IMR-90 (cell line): Measurements from ENCODE around the gene TLR9. TPM values are rescaled to one million over a fixed set of nuclear protein-coding genes. Genes with fewer than 3 reads are reported as not detected.
"Not testable (repeated sequence)": the region's sequence is repeated elsewhere in the genome, so short reads cannot be mapped to it uniquely, and the experiment has no call there.

Experiments used
- ATAC-seq: fragments of 200-7000 bp; cut with Tn5 transposase; 2 replicates; pipeline ENCODE4 v1.9.1; 2020; ENCODE audit warnings: low read depth, mild to moderate bottlenecking, moderate library complexity
- BruUV-seq: library from RNA; stranded (reverse); fragments of 400-500 nt; replicated peaks from 2 replicates; lab custom pipeline; 2021; lab: Mats Ljungman, UMichigan
- CTCF ChIA-PET: fragments of 300-600 bp; formaldehyde crosslinking; extraction: SDS; loops from one replicate; lab custom pipeline; 2021; ENCODE audit warnings: antibody characterized with exemption; lab: Yijun Ruan, JAX
- POLR2A ChIA-PET: fragments of 300-600 bp; sonication (Branson Sonifier 250); formaldehyde crosslinking; loops from one replicate; lab custom pipeline; 2022; ENCODE audit warnings: antibody characterized with exemption; ENCODE audit not compliant: unreplicated experiment; lab: Charles Lee
- DNase-seq: peaks from one replicate; pipeline ENCODE4 v3.0.0; 2013
- H2AFZ ChIP-seq: replicated peaks from 2 replicates; pipeline ENCODE3; 2013; ENCODE audit warnings: low read length, mild to moderate bottlenecking; ENCODE audit not compliant: poor library complexity
- H2AK5ac ChIP-seq: 2 replicates; pipeline ENCODE4 v1.6.1; 2013; ENCODE audit warnings: low read depth, low read length, inconsistent platforms
- H2AK9ac ChIP-seq: replicated peaks from 2 replicates; pipeline ENCODE3; 2013; ENCODE audit warnings: mild to moderate bottlenecking, low read depth, low read length, moderate library complexity; ENCODE audit not compliant: poor library complexity
- H2BK120ac ChIP-seq: 2 replicates; pipeline ENCODE4 v1.6.1; 2013; ENCODE audit warnings: low read depth, low read length, inconsistent platforms
- H2BK15ac ChIP-seq: 3 replicates; pipeline ENCODE4 v1.6.1; 2013; ENCODE audit warnings: low read depth, low read length, inconsistent platforms
- H2BK20ac ChIP-seq: 2 replicates; pipeline ENCODE4 v1.6.1; 2013; ENCODE audit warnings: low read depth, mild to moderate bottlenecking, inconsistent platforms, low read length, moderate library complexity
- H2BK5ac ChIP-seq: 2 replicates; pipeline ENCODE4 v1.6.1; 2013; ENCODE audit warnings: mild to moderate bottlenecking, low read depth, low read length, inconsistent platforms; ENCODE audit not compliant: poor library complexity, severe bottlenecking
- H3K14ac ChIP-seq: replicated peaks from 2 replicates; pipeline ENCODE4 v1.6.1; 2013; ENCODE audit warnings: low read depth, low read length, inconsistent platforms
- H3K18ac ChIP-seq: 2 replicates; pipeline ENCODE4 v1.6.1; 2013; ENCODE audit warnings: low read depth, low read length, control low read depth
- H3K23ac ChIP-seq: 2 replicates; pipeline ENCODE4 v1.6.1; 2013; ENCODE audit warnings: low read depth, low read length, inconsistent platforms
- H3K27ac ChIP-seq: 2 replicates; pipeline ENCODE4 v1.5.1; 2013; ENCODE audit warnings: mild to moderate bottlenecking, control low read depth, low read length; ENCODE audit not compliant: insufficient read depth
- H3K27me3 ChIP-seq: 2 replicates; pipeline ENCODE4 v1.6.1; 2013; ENCODE audit warnings: low read length; ENCODE audit not compliant: control insufficient read depth, insufficient read depth
- H3K36me3 ChIP-seq: 2 replicates; pipeline ENCODE4 v1.6.1; 2013; ENCODE audit warnings: low read length, mixed read lengths; ENCODE audit not compliant: control insufficient read depth, insufficient read depth
- H3K4ac ChIP-seq: 2 replicates; pipeline ENCODE4 v1.6.1; 2013; ENCODE audit warnings: low read depth, low read length, inconsistent platforms
- H3K4me1 ChIP-seq: 2 replicates; pipeline ENCODE4 v1.6.1; 2013; ENCODE audit warnings: low read length, mixed read lengths; ENCODE audit not compliant: control insufficient read depth, insufficient read depth
- H3K4me2 ChIP-seq: 2 replicates; pipeline ENCODE4 v1.6.1; 2013; ENCODE audit warnings: low read depth, mild to moderate bottlenecking, control low read depth, low read length, moderate library complexity
- H3K4me3 ChIP-seq: 2 replicates; pipeline ENCODE4 v1.5.1; 2013; ENCODE audit warnings: low read depth, mild to moderate bottlenecking, control low read depth, low read length, moderate library complexity; ENCODE audit not compliant: insufficient read depth
- H3K56ac ChIP-seq: 2 replicates; pipeline ENCODE4 v1.6.1; 2013; ENCODE audit warnings: low read length, inconsistent platforms; ENCODE audit not compliant: insufficient read depth; ENCODE audit errors: extremely low read depth
- H3K79me1 ChIP-seq, 2 experiments: 2 replicates each; pipeline ENCODE4 v1.6.1; 2013; ENCODE audit warnings: low read length in 2 of 2, inconsistent platforms in 1 of 2, low read depth in 1 of 2
- H3K9ac ChIP-seq: 2 replicates; pipeline ENCODE4 v1.6.1; 2013; ENCODE audit warnings: low read depth, low read length, control low read depth
- H3K9me1 ChIP-seq: 2 replicates; pipeline ENCODE4 v1.6.1; 2013; ENCODE audit warnings: low read length, inconsistent platforms; ENCODE audit not compliant: insufficient read depth
- H3K9me3 ChIP-seq: 2 replicates; pipeline ENCODE4 v1.6.1; 2013; ENCODE audit warnings: low read length; ENCODE audit not compliant: control insufficient read depth, insufficient read depth
- H4K20me1 ChIP-seq: 2 replicates; pipeline ENCODE4 v1.6.1; 2013; ENCODE audit warnings: low read length, inconsistent platforms; ENCODE audit not compliant: insufficient read depth
- H4K5ac ChIP-seq: 2 replicates; pipeline ENCODE4 v1.6.1; 2013; ENCODE audit warnings: mild to moderate bottlenecking, low read depth, low read length, control low read depth
- H4K8ac ChIP-seq, 2 experiments: 2 replicates each; pipeline ENCODE4 v1.6.1; 2013; ENCODE audit warnings: low read depth in 2 of 2, low read length in 2 of 2, control low read depth in 1 of 2, inconsistent platforms in 1 of 2
- H4K91ac ChIP-seq: 2 replicates; pipeline ENCODE4 v1.6.1; 2013; ENCODE audit warnings: low read depth, low read length, inconsistent platforms; ENCODE audit not compliant: insufficient read depth
- CEBPB ChIP-seq: IDR thresholded peaks from 2 replicates; pipeline ENCODE4 v1.6.1; 2012; ENCODE audit warnings: low read depth, low read length, improper control_type of control experiment
- CTCF ChIP-seq: conservative IDR thresholded peaks from 2 replicates; pipeline ENCODE4 v1.5.1; 2012; ENCODE audit warnings: mild to moderate bottlenecking, low read depth, low read length, improper control_type of control experiment
- MXI1 ChIP-seq: IDR thresholded peaks from 2 replicates; pipeline ENCODE4 v1.6.1; 2012; ENCODE audit warnings: low read depth, mild to moderate bottlenecking, low read length, moderate library complexity, borderline replicate concordance
- RAD21 ChIP-seq: IDR thresholded peaks from 2 replicates; pipeline ENCODE4 v1.6.1; 2012; ENCODE audit warnings: low read length, improper control_type of control experiment
- WGBS, 2 experiments: methylation state at CpG; one replicate each; pipeline versions ENCODE4 v1.1.5 to v1.1.7; 2013; ENCODE audit warnings: missing lambda C conversion rate in 2 of 2; ENCODE audit not compliant: insufficient read length in 1 of 2; ENCODE audit errors: extremely low coverage in 2 of 2; 5-methylcytosine and 5-hydroxymethylcytosine counted together
- dilution Hi-C: fragments of 300-500 bp; cut with HindIII; formaldehyde crosslinking; loops from one replicate; pipeline ENCODE4 v1.14.3; 2018; ENCODE audit warnings: low sequenced_read_pairs; ENCODE audit not compliant: unreplicated experiment
- in situ Hi-C: fragments of 300-500 bp; cut with MboI; formaldehyde crosslinking; loops from 3 replicates; pipeline ENCODE4 v1.14.3; 2019; ENCODE audit warnings: low sequenced_read_pairs, inconsistent platforms, mixed read lengths
- intact Hi-C: fragments of 100-400 bp; cut with micrococcal nuclease; formaldehyde crosslinking; loops from 2 replicates; pipeline ENCODE4 v1.10.0; 2022
- polyA plus RNA-seq, 3 experiments: library from polyadenylated mRNA; depleted of rRNA; stranded (reverse); fragments of >200 nt; gene quantifications; 2 replicates each; pipeline ENCODE4 v1.2.3, GENCODE V29; 2012; ENCODE audit warnings: low replicate concordance in 1 of 3
- total RNA-seq: library from RNA; depleted of rRNA; stranded (reverse); fragments of >200 nt; gene quantifications from 2 replicates; pipeline ENCODE4 v1.2.3, GENCODE V29; 2012

TLR9 gene
- total and polyA plus RNA-seq, 2 of the 4 experiments (the other 2 are of a cell fraction), result not detected

- Histone ChIP-seq H3K79me1 (peaks cover 6 to 33% of the 10 kb centered on the region in 2 experiments), H4K20me1 (peaks cover 92% of the 10 kb centered on the region), H4K8ac (no peak overlapping the region), H2AK9ac (no peak overlapping the region), H3K4me3 (no peak overlapping the region), H3K4ac (no peak overlapping the region), H2AFZ (no peak overlapping the region), H3K18ac (no peak overlapping the region), H2BK15ac (no peak overlapping the region), H3K9me3 (no peaks in the 10 kb centered on the region), H3K23ac (no peak overlapping the region), H3K4me1 (peaks cover 9% of the 10 kb centered on the region; the same call in 1 of the 2 replicates), H3K14ac (no peak overlapping the region), H2BK5ac (no peak overlapping the region), H3K36me3 (peaks cover 25% of the 10 kb centered on the region), H3K9ac (no peak overlapping the region), H3K27ac (no peak overlapping the region), H2AK5ac (no peak overlapping the region), H2BK120ac (no peak overlapping the region), H4K5ac (no peak overlapping the region), H2BK20ac (no peak overlapping the region), H3K9me1 (peaks cover 11% of the 10 kb centered on the region; the same call in 1 of the 2 replicates), H4K91ac (no peak overlapping the region), H3K4me2 (no peak overlapping the region), H3K56ac (no peak overlapping the region), H3K27me3 (no peaks in the 10 kb centered on the region)
- intact Hi-C loops, result no loop called here
- WGBS, 2 experiments, result no CpG with 5 or more reads among the region's 3 CpGs
- BruUV-seq, result no TSS peak
- no peak for TF ChIP-seq CTCF
- TF ChIP-seq RAD21, result no peak
- no peak for TF ChIP-seq CEBPB
- TF ChIP-seq MXI1, result no peak
- in situ Hi-C loops, result no loop called here
- dilution Hi-C loops, result no loop called here
- ATAC-seq (no peak), DNase-seq (no peak)
- CTCF ChIA-PET, result no interaction called here
- POLR2A ChIA-PET, result no interaction called here
Measured at GRCh38 chr3:52272831-52273230, 47.4 kb upstream of the TLR9 start.

- H4K91ac ChIP-seq, POLR2A ChIA-PET, H3K4me3 ChIP-seq, H3K56ac ChIP-seq, H2BK120ac ChIP-seq, H3K14ac ChIP-seq, H3K4me1 ChIP-seq, H2BK20ac ChIP-seq, H4K5ac ChIP-seq, dilution Hi-C loops, CTCF ChIA-PET, H2AFZ ChIP-seq, ATAC-seq, H2BK5ac ChIP-seq, intact Hi-C loops, H2AK9ac ChIP-seq, in situ Hi-C loops, H3K4ac ChIP-seq, DNase-seq, BruUV-seq, H2AK5ac ChIP-seq, H3K27me3 ChIP-seq, H2BK15ac ChIP-seq, H3K23ac ChIP-seq, H3K9ac ChIP-seq, H3K18ac ChIP-seq, H3K4me2 ChIP-seq, H3K9me3 ChIP-seq, H4K8ac ChIP-seq, H3K27ac ChIP-seq: not testable (repeated sequence)
- 100% methylated on average over 1 of the region's 9 CpGs; no CpG with 5 or more reads in 1 of the 2 experiments for WGBS, 2 experiments
- H3K36me3 ChIP-seq, result peaks cover 27% of the 10 kb centered on the region
- peaks cover 90% of the 10 kb centered on the region for H4K20me1 ChIP-seq
- peaks cover 11% of the 10 kb centered on the region; the same call in 1 of the 2 replicates for H3K9me1 ChIP-seq
- H3K79me1 ChIP-seq, result peaks cover 10 to 38% of the 10 kb centered on the region in 2 experiments
Measured at GRCh38 chr3:52272172-52272571, 46.7 kb upstream of the TLR9 start.
